ENCODE data around the gene DIO3.

The DIO3 gene

DNA sequence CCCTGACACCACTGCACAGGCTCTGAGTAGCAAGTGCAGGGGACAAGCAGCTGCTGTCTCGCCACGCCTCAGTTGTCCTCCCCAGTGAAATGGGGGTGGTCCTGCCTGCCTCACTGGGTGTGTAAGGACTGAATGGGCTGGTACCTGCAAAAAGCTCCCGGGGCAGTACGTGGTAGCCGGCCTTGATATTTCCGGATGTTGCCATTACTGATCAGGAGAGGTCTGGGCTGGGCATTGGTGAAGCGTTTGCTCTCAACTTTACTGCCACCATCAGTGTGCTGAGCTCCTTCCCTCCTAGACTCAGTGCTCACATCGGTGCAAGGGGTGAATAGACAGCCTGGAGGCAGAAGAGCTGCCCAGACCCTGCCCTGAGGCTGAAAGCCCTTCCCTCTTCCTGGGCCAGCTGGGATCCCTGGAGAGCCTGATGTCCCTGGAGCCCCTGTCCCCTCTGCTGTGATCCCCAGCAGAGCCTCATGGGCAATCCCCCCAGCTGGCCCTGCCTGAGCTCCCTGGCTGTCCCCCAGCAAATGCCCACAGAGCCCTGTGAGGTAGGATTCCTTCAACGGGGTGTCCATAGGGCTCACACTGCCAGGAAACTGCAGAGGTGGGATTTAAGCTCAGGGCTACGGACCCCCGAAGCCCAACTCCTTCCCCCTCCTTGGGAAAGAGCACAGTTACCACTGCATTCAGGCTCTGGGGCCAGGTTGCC is 18.2 kb downstream of the DIO3 start:
- no peak for DNase-seq (ENCODE audit: low spot score)
- no peak for FAIRE-seq

DNA sequence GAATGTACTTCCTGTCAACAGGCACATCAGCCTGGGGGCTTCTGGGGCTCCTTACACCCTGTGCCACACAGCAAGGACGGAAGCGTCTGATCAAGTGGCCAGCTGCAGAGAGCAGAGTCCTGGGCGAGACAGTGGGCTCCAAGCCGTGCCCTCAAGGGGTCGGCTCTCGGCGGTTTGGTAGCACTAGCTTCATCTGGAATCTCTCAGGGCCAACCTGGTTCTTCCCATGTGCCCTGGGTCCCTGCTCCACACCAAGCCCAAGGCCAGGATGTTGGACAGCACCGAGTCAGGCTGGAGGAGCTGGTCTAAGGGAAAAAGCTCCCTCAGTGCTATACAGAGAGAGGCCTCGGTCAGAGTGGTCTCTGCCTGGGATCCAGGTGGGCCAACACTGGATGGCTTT is 20.5 kb downstream of the DIO3 start:
- DNase-seq (ENCODE audit: low spot score) (no peak), FAIRE-seq (no peak)

GRCh38 chr14:101582294-101582693 is 21.0 kb downstream of the DIO3 start:
- no peak for FAIRE-seq
- DNase-seq (ENCODE audit: low spot score) = no peak

- DNase-seq (ENCODE audit: low spot score) (no peak), FAIRE-seq (no peak)
Observed at GRCh38 chr14:101583006-101583714, 21.9 kb downstream of the DIO3 start.

GRCh38 chr14:101583715-101584054 is 22.4 kb downstream of the DIO3 start:
- FAIRE-seq = no peak
- DNase-seq (ENCODE audit: low spot score) = no peak

DNA sequence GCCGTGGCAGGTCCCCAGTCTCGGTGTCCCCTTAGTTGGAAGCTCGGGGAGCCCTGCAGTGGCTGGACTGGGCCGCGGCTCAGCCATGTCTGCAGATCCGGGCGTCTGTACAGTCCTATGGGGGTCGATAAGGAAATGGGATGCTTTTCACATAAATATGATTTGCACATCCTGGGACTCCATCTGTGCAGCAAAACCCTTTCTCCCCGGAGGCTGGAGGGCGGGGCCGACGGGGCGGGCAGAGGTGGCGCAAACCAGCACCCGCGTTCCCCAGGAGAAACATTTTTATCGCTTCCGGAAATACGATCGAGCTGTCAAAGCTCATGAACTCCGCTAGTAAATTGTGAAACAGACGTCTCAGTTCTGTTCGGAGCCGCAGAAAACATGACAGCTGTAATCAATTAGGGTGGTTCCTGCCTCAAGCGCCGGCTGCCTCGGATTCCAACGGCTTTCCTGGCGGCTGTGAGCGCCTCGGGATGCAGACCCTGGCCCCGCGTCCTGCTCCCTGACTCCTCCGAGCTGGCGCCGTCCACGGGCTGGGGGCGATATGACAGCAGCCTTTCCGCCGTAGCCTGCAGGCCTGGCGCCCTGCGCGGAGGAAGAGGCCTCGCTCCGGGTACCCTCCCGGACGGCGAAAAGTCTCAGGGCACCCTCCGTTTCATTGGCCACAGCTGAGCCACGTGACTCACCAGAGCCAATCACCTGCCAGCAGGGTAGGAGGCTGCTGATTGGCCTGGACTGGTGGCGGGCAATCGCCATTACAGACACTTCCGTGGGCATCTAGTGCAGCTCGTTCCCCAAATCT is 23.0 kb downstream of the DIO3 start:
- FAIRE-seq = no peak
- peak; percentile 79 for DNase-seq (ENCODE audit: low spot score)

- FAIRE-seq (no peak), DNase-seq (ENCODE audit: low spot score) (no peak)
Observed at GRCh38 chr14:101585211-101585610, 23.9 kb downstream of the DIO3 start.

- FAIRE-seq (no peak), DNase-seq (ENCODE audit: low spot score) (no peak)
Observed at GRCh38 chr14:101586531-101587430, 25.5 kb downstream of the DIO3 start.

DNA sequence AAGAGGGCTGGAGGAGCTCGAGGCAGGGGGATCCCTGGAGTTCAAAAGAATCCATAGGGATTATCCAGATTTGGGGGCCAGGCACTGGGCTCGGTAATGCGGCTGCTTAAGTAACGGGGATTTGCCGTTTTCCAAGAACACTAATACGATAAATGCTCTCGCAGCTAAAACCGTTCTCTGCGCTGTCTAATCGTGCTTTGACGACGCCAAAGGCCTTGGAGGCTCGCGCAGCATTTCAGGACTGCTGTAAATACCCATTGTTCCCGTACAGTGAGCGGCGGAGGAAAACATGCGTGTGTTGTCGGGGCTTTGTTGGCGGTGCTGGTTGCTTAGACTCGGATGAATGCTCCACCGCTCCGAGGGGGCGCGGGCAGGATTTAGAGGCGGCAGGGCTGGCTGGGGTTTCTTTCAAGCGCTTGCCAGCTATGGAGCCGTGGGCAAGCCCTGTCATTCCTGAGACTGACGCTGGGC is 26.2 kb downstream of the DIO3 start:
- no peak for DNase-seq (ENCODE audit: low spot score)
- no peak for FAIRE-seq

DNA sequence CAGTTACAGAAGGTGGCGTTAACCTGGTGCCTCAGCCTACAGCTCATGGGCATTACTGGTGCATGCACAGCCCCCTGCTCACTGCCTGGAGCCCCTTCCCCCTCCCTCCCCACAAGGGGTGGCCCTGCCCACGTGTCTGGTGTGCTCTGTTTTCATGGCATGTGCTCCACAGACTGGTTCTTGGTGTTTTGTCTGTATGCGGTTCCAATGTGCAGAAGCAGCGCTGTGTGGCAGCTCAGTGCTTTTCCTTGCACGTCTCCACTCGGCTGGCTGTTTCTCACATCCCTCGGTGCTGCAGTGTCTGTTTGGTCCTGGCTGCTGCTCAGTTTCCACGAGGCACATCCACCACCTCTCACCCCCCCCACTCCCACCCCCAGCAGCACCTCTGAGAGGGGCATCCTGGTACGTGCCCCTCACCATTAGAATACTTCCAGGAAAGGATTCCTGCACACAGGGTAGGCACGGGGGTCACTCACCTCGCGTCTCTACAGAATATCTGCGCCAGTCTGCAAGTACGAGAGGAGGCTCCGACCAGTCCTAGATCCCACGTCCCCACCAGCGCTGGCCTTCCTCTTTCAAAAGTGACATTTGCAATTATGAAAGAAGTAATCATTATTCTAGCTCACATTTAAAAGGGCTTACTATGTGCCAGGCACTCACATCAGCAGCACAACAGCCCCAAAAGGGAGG is 27.1 kb downstream of the DIO3 start:
- DNase-seq (ENCODE audit: low spot score) (no peak), FAIRE-seq (no peak)

GRCh38 chr14:101588990-101589389 is 27.7 kb downstream of the DIO3 start:
- DNase-seq (ENCODE audit: low spot score) (no peak), FAIRE-seq (no peak)

DNA sequence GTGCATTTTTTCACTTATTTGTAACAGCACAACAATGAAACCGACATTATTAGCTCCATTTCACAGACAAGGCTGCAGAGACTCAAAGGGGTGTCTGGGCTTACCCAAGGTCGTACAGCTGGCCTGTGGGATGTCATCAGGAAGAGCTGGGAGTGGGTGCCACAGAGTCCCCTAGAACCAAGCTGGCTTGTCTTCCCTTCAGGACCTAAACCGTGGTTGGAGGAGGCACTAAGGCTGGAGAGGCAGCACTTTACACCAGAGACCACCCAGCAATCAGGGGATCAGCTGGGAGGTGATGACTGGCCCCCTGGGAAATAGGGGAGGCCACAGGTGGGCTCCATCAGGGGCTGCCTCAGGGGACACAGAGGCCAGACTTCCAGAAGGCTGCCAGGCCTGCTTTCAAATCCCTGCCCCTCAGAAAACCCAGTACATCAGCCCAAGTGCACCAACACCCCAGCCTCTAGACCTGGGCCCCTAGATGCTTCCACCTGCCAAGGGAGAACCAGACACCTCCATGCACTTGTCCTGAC is 28.3 kb downstream of the DIO3 start:
- FAIRE-seq (no peak), DNase-seq (ENCODE audit: low spot score) (no peak)

DNA sequence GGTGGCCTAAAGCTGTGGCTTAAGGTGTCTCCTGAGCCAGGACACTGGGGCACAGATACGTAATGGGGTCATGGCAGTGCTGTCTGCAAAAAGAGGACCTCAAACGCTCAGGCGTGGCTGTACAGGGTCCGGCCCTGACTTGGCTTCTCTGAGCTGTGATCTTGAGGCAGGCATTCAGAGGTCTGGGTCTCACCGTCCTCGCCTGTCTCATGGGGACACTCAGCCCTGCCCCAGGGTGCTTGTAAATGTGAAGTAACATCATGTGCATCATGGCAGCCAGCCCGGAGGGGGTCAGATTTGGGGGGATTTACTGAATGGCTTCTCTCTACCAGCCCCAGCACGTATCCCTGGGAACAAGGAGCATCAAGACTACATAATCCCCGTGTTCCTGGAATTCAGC is 28.8 kb downstream of the DIO3 start:
- DNase-seq (ENCODE audit: low spot score) (no peak), FAIRE-seq (no peak)

DNA sequence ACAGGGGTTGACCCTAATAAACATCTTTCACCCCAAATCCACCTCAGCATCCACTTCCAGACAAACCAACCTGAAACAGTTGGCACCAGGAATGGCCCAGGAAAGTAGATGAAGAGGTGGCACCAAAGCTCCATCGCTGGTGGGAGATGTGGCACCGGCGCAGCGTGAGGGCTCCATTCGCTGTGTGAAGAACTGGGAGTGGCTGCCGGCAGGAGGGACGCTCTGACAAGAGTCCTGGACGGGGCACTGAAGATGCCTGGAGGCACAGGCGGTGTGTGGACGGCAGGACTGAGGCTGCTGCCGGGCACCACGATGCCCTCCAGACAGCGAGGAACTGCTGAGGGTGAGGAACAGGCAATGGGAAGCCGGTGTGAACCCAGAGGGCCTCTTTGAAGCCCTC is 29.3 kb downstream of the DIO3 start:
- FAIRE-seq (no peak), DNase-seq (ENCODE audit: low spot score) (no peak)

DNA sequence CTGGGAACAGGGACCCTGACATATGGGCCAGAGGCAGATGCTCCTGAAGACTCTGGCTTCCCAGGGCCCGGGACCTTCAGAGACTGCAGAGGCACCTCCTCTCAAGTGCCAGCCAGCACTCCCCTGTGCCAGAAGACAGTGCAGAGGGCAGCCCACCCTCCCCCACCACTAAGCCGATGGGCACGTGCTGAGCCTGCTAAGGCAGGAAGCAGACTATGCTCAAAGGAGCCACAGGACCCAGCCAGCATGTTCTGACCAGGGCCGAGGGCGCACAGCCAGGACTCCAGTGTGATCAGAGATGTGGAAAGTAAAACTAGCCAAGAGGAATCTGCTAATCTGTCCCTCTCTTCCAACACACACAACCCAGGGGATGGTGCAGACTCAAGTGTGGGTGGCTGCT is 29.8 kb downstream of the DIO3 start:
- FAIRE-seq = no peak
- DNase-seq (ENCODE audit: low spot score) = no peak

DNA sequence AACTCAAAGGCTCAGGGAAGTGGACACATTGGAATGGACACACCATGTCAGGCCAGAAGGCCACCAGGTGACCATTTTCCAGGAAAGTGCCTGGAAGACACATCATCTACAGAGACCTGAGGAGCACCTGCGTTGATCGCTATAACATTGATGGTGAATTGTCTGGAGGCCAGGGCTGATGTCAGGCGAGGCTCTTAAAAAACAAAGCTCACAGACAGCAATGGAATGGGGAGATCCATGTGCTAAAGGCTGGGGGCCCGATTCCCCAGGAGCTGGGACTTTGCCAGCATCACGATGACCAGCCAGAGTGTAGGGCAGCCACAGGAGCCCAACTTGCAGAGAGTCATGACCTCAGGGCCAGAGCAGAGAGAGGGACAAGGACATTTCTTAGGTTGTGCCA is 30.3 kb downstream of the DIO3 start:
- DNase-seq (ENCODE audit: low spot score) (no peak), FAIRE-seq (no peak)

DNA sequence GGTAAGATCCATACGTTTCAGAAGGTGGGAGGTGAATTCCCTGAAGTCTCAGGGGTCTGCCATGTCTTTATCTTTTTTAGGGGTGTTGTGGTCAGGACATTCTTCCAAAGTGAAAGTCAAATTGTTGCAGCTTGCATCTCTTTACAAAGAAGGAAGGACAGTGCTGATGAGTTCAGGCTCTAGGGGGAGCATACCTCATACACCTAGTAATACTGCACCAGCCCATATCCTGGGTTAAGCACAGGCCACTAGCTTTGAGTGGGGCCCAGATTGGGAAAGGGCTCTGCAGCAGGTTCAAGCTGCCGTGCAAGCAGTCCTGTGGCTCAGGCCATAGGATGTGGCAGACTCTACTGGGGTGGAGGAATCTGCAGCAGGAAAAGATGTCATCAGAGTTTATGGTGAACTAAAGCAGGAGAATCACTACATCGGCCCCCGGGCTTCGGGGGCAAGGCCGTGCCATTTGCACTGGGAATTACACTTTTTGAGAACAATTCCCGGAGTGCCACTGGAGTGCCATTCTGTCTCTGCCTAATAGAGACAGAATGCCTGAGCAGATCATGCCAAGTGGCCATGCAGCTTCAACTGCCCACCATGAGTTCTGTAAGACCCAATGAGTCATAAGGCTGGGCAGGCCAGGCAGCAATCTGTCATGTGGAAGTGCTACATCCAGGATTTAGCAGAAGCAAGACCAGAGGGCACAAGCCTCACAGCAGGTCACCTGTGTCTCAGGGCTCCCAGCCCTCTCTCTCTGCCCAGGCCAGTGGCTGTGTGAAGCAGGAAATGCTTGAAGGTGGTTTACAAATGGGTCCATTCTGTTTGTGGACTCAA is 32.3 kb downstream of the DIO3 start:
- FAIRE-seq (no peak), DNase-seq (ENCODE audit: low spot score) (no peak)

- no peak for FAIRE-seq
- DNase-seq (ENCODE audit: low spot score) = no peak
Observed at GRCh38 chr14:101594511-101595148, 33.3 kb downstream of the DIO3 start.

DNA sequence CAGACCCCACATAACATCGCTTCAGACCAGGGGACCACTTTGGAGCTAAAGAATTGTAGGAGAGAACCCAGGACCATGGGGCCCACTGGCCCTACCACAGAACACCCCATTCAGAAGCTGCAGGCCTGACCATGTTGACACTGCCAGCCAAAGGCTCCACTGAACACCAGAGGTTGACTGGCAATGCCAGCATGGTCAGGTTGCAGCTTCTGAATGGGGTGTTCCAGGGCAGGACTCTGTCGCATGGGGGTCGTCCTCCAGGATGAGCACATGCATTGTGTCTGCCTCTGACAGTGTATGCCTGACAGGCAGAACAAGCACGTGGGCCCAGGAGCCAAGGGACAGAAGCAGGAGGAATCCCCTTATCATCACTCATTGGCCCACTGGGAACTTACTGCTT is 34.1 kb downstream of the DIO3 start:
- FAIRE-seq = no peak

More for the DNA sequence above, 34.1 kb downstream of the DIO3 start:
- DNase-seq (ENCODE audit: low spot score) = no peak
